ENCODE results near the gene HS3ST4. TPM values are rescaled to one million over a fixed set of nuclear protein-coding genes. Genes with fewer than 3 reads are reported as not detected.

HS3ST4 gene
- total RNA-seq, 2 donors from 2014 or later = not detected

- no peak overlapping the region for H3K27ac ChIP-seq
- H3K9me3 ChIP-seq = no peaks in the 10 kb centered on the region
- H3K27me3 ChIP-seq = peaks cover 33% of the 10 kb centered on the region
- intact Hi-C loops (cut with DNase I) = no loop called here
- no peak overlapping the region for H3K4me3 ChIP-seq
- no peaks in the 10 kb centered on the region for H3K36me3 ChIP-seq
- no peak overlapping the region for H3K9ac ChIP-seq (ENCODE audit: low read depth in 2 of 2, low read length in 2 of 2)
- DNase-seq = no peak
- TF ChIP-seq CTCF (IDR thresholded peaks at IDR 0.05) = no peak
- H3K4me1 ChIP-seq = no peaks in the 10 kb centered on the region
These were observed 2.5 kb upstream of the HS3ST4 start for GRCh38 chr16:25689137-25689836.

- Histone ChIP-seq H3K27ac (no peak overlapping the region), H3K4me3 (no peak overlapping the region), H3K9ac (ENCODE audit: low read depth in 2 of 2, low read length in 2 of 2) (no peak overlapping the region), H3K36me3 (no peaks in the 10 kb centered on the region), H3K27me3 (peaks cover 40% of the 10 kb centered on the region), H3K9me3 (no peaks in the 10 kb centered on the region), H3K4me1 (no peaks in the 10 kb centered on the region)
- TF ChIP-seq CTCF (IDR thresholded peaks at IDR 0.05) = no peak
- DNase-seq = no peak
- intact Hi-C loops (cut with DNase I) = no loop called here
These were observed 1.1 kb upstream of the HS3ST4 start for GRCh38 chr16:25690552-25691143.

- TF ChIP-seq CTCF (IDR thresholded peaks at IDR 0.05) = no peak
- Histone ChIP-seq H3K4me1 (no peaks in the 10 kb centered on the region), H3K9me3 (no peaks in the 10 kb centered on the region), H3K27ac (no peak overlapping the region), H3K4me3 (no peak overlapping the region), H3K36me3 (no peaks in the 10 kb centered on the region), H3K27me3 (peaks cover 40% of the 10 kb centered on the region), H3K9ac (ENCODE audit: low read depth in 2 of 2, low read length in 2 of 2) (no peak overlapping the region)
- intact Hi-C loops (cut with DNase I) = no loop called here
- DNase-seq = no peak
These were observed 587 bp downstream of the HS3ST4 start for GRCh38 chr16:25692351-25692741.

GRCh38 chr16:25692742-25693508, 1.2 kb downstream of the HS3ST4 start:
- DNase-seq = no peak
- intact Hi-C loops (cut with DNase I) = no loop called here
- Histone ChIP-seq H3K27me3 (peaks cover 40% of the 10 kb centered on the region), H3K4me3 (no peak overlapping the region), H3K9ac (ENCODE audit: low read depth in 2 of 2, low read length in 2 of 2) (no peak overlapping the region), H3K36me3 (no peaks in the 10 kb centered on the region), H3K9me3 (no peaks in the 10 kb centered on the region), H3K4me1 (no peaks in the 10 kb centered on the region), H3K27ac (no peak overlapping the region)
- no peak for TF ChIP-seq CTCF (IDR thresholded peaks at IDR 0.05)

- no peak for DNase-seq
- Histone ChIP-seq H3K9ac (ENCODE audit: low read depth in 2 of 2, low read length in 2 of 2) (no peak overlapping the region), H3K27ac (no peak overlapping the region), H3K4me1 (no peaks in the 10 kb centered on the region), H3K9me3 (no peaks in the 10 kb centered on the region), H3K4me3 (no peak overlapping the region), H3K36me3 (no peaks in the 10 kb centered on the region), H3K27me3 (peaks cover 40% of the 10 kb centered on the region)
- TF ChIP-seq CTCF (IDR thresholded peaks at IDR 0.05) = no peak
- intact Hi-C loops (cut with DNase I) = no loop called here
These were observed 1.9 kb downstream of the HS3ST4 start for GRCh38 chr16:25693631-25694030.
